Activated naive CD8-positive, alpha-beta T cell treated with anti-CD3 and anti-CD28 coated beads for 36 hours (primary cell): ENCODE data around the gene ARSG. TPM values are rescaled to one million over a fixed set of nuclear protein-coding genes. Genes with fewer than 3 reads are reported as not detected.
A peak's percentile ranks its signal among the peaks of the same experiment; 100 is the strongest.

Experiments used
- DNase-seq: peaks from one replicate; pipeline ENCODE4 v3.0.0; 2021
- H3K27ac Mint-ChIP-seq: one replicate; pipeline ENCODE4 v1.8.0; 2022; ENCODE audit warnings: mild to moderate bottlenecking, moderate library complexity, mixed read lengths
- H3K27me3 Mint-ChIP-seq: one replicate; pipeline ENCODE4 v1.8.0; 2022; ENCODE audit warnings: mild to moderate bottlenecking, mixed read lengths
- H3K36me3 Mint-ChIP-seq: one replicate; pipeline ENCODE4 v1.8.0; 2021; ENCODE audit warnings: mild to moderate bottlenecking, mixed read lengths
- H3K4me1 Mint-ChIP-seq: one replicate; pipeline ENCODE4 v1.8.0; 2021; ENCODE audit warnings: mixed read lengths
- H3K4me3 Mint-ChIP-seq: one replicate; pipeline ENCODE4 v1.8.0; 2022; ENCODE audit warnings: mild to moderate bottlenecking, moderate library complexity, mixed read lengths
- H3K9me3 Mint-ChIP-seq: one replicate; pipeline ENCODE4 v1.8.0; 2022; ENCODE audit warnings: mixed read lengths
- total RNA-seq, 2 experiments: library from RNA; stranded (reverse); gene quantifications; one replicate each; pipeline ENCODE4 v1.2.3, GENCODE V29; 2021

ARSG gene
- total RNA-seq, 2 experiments from 2014 or later: 5.0 to 5.2 TPM

GRCh38 chr17:68462381-68463210 lies 171.3 kb downstream of the ARSG start:
- Mint-ChIP-seq H3K9me3 (no peaks in the 10 kb centered on the region), H3K4me1 (peaks cover 49% of the 10 kb centered on the region), H3K27ac (peak overlapping the region; percentile 92), H3K36me3 (no peaks in the 10 kb centered on the region), H3K27me3 (peaks cover 4% of the 10 kb centered on the region), H3K4me3 (no peak overlapping the region)
- peak; percentile 65 for DNase-seq

GRCh38 chr17:68463211-68464019 lies 172.1 kb downstream of the ARSG start:
- H3K27ac Mint-ChIP-seq: no peak overlapping the region
- H3K4me3 Mint-ChIP-seq: no peak overlapping the region
- H3K27me3 Mint-ChIP-seq: no peaks in the 10 kb centered on the region
- no peaks in the 10 kb centered on the region for H3K9me3 Mint-ChIP-seq
- DNase-seq: no peak
- H3K4me1 Mint-ChIP-seq: peaks cover 43% of the 10 kb centered on the region
- H3K36me3 Mint-ChIP-seq: no peaks in the 10 kb centered on the region

GRCh38 chr17:68468334-68468733 lies 177.0 kb downstream of the ARSG start:
- Mint-ChIP-seq H3K9me3 (no peaks in the 10 kb centered on the region), H3K36me3 (no peaks in the 10 kb centered on the region), H3K4me3 (no peak overlapping the region), H3K27me3 (peaks cover 6% of the 10 kb centered on the region), H3K4me1 (peaks cover 5% of the 10 kb centered on the region), H3K27ac (no peak overlapping the region)
- no peak for DNase-seq

GRCh38 chr17:68468788-68469187 lies 177.5 kb downstream of the ARSG start:
- Mint-ChIP-seq H3K4me1 (peaks cover 3% of the 10 kb centered on the region), H3K27me3 (peaks cover 6% of the 10 kb centered on the region), H3K27ac (no peak overlapping the region), H3K9me3 (no peaks in the 10 kb centered on the region), H3K36me3 (no peaks in the 10 kb centered on the region), H3K4me3 (no peak overlapping the region)
- DNase-seq: no peak

Other genes with a start within 250 kb of the ARSG start
- 100 to 1,000 TPM; 120 to 134 TPM for gene AMZ2, start 43.5 kb upstream of the ARSG start, total RNA-seq
- gene SLC16A6, start 368 bp upstream of the ARSG start, total RNA-seq: 1 to 10 TPM; 5.9 to 6.0 TPM
- 1 to 10 TPM; 8.7 to 8.9 TPM for gene WIPI1, start 166.0 kb downstream of the ARSG start, total RNA-seq
- 100 to 1,000 TPM; 152 to 156 TPM for gene PRKAR1A, start 220.9 kb downstream of the ARSG start, total RNA-seq